ENCODE measurements around the gene FAM229A.

Gene FAM229A

GRCh38 chr1:32321712-32322291 lies 40.5 kb downstream of the FAM229A start:
- DNase-seq: no peak

GRCh38 chr1:32318127-32318869 lies 44.0 kb downstream of the FAM229A start:
- DNase-seq: no peak

GRCh38 chr1:32316903-32317277 lies 45.4 kb downstream of the FAM229A start:
- DNase-seq: no peak

- DNase-seq: no peak
These were observed 50.4 kb downstream of the FAM229A start for GRCh38 chr1:32311709-32312393.

Data from NCI-H146 (cell line).